PC-3 (cell line): ENCODE results near the gene RSBN1L. TPM values are rescaled to one million over a fixed set of nuclear protein-coding genes. Genes with fewer than 3 reads are reported as not detected.

Experiments
- ATAC-seq: fragments of 200-7000 bp; cut with Tn5 transposase; 2 replicates; pipeline ENCODE4 v1.9.1; 2020; ENCODE audit warnings: mild to moderate bottlenecking, moderate library complexity
- BruUV-seq: library from RNA; stranded (reverse); fragments of 400-500 nt; replicated peaks from 2 replicates; lab custom pipeline; 2021; lab: Mats Ljungman, UMichigan
- CTCF ChIA-PET: fragments of 300-600 bp; sonication (Branson Sonifier 250); formaldehyde crosslinking; loops from one replicate; lab custom pipeline; 2022; ENCODE audit warnings: antibody characterized with exemption; lab: Charles Lee
- POLR2A ChIA-PET: fragments of 300-600 bp; sonication (Branson Sonifier 250); formaldehyde crosslinking; loops from one replicate; lab custom pipeline; 2022; ENCODE audit warnings: antibody characterized with exemption; ENCODE audit not compliant: unreplicated experiment; lab: Charles Lee
- DNase-seq: peaks from one replicate; pipeline ENCODE4 v3.0.0-alpha.2; 2015
- H2AFZ ChIP-seq: fragments of 300-600 bp; sonication (generic); 2 replicates; pipeline ENCODE4 v1.6.0; 2016; ENCODE audit warnings: antibody characterized with exemption, low read length
- H3F3A ChIP-seq: fragments of 300-600 bp; sonication (generic); one replicate; pipeline ENCODE4 v1.6.0; 2017; ENCODE audit warnings: antibody characterized with exemption, low read length, control low read depth, mild to moderate bottlenecking; ENCODE audit not compliant: unreplicated experiment
- H3K27ac ChIP-seq: fragments of 300-600 bp; sonication (generic); 2 replicates; pipeline ENCODE4 v1.5.1; 2016; ENCODE audit warnings: mild to moderate bottlenecking, low read length
- H3K27me3 ChIP-seq: fragments of 300-600 bp; sonication (generic); 2 replicates; pipeline ENCODE4 v1.6.1; 2016; ENCODE audit warnings: low read length, mixed read lengths
- H3K36me3 ChIP-seq: fragments of 300-600 bp; sonication (generic); 2 replicates; pipeline ENCODE4 v1.6.1; 2016; ENCODE audit warnings: low read depth, mixed run types, low read length, mixed read lengths
- H3K4me1 ChIP-seq: fragments of 300-600 bp; sonication (generic); 2 replicates; pipeline ENCODE4 v1.5.1; 2016; ENCODE audit warnings: low read length; ENCODE audit not compliant: insufficient read depth
- H3K4me2 ChIP-seq: fragments of 300-600 bp; sonication (generic); 2 replicates; pipeline ENCODE4 v1.6.0; 2016; ENCODE audit warnings: low read length
- H3K4me3 ChIP-seq: fragments of 300-600 bp; sonication (generic); 2 replicates; pipeline ENCODE4 v1.5.1; 2016; ENCODE audit warnings: mild to moderate bottlenecking, low read length, mixed read lengths
- H3K79me2 ChIP-seq: fragments of 300-600 bp; sonication (generic); 2 replicates; pipeline ENCODE4 v1.6.1; 2017; ENCODE audit warnings: low read length, mixed read lengths
- H3K9ac ChIP-seq: fragments of 300-600 bp; sonication (generic); 2 replicates; pipeline ENCODE4 v1.6.0; 2016; ENCODE audit warnings: mild to moderate bottlenecking, low read length
- H3K9me2 ChIP-seq: fragments of 300-600 bp; sonication (generic); replicated peaks from 2 replicates; pipeline ENCODE4 v1.6.1; 2016; ENCODE audit warnings: mixed run types, low read length, mixed read lengths
- H3K9me3 ChIP-seq: fragments of 300-600 bp; sonication (generic); 2 replicates; pipeline ENCODE4 v1.6.1; 2016; ENCODE audit warnings: low read length, mixed read lengths
- H4K20me1 ChIP-seq: fragments of 300-600 bp; sonication (generic); 2 replicates; pipeline ENCODE4 v1.6.1; 2016; ENCODE audit warnings: low read length, mixed read lengths
- EZH2 ChIP-seq: fragments of 300-600 bp; sonication (generic); IDR thresholded peaks from one replicate; pipeline ENCODE4 v1.6.1; 2017; ENCODE audit warnings: antibody characterized with exemption, mild to moderate bottlenecking, low read length; ENCODE audit not compliant: unreplicated experiment
- EZH2phosphoT487 ChIP-seq: fragments of 300-600 bp; sonication (generic); IDR thresholded peaks from 2 replicates; pipeline ENCODE4 v1.6.1; 2018; ENCODE audit warnings: mild to moderate bottlenecking, antibody characterized with exemption, low read length, borderline replicate concordance
- intact Hi-C: fragments of 100-400 bp; cut with micrococcal nuclease; formaldehyde crosslinking; loops from 2 replicates; pipeline ENCODE4 v1.9.0; 2023
- total RNA-seq: library from RNA; depleted of rRNA; stranded (reverse); fragments of >200 nt; gene quantifications from 2 replicates; pipeline ENCODE4 v1.2.3, GENCODE V29; 2014
- TF ChIP-seq, protein P1 (sequence below): fragments of 300-600 bp; sonication (generic); conservative IDR thresholded peaks from 2 replicates; pipeline ENCODE4 v1.5.1; 2017; ENCODE audit warnings: antibody characterized with exemption, low read depth, mild to moderate bottlenecking, low read length

RSBN1L gene
- total RNA-seq, 1 experiment from 2014 or later: 6.9 TPM

- Histone ChIP-seq H2AFZ (no peak overlapping the region), H3K9me2 (no peaks in the 10 kb centered on the region), H3K9ac (no peak overlapping the region), H3K9me3 (no peaks in the 10 kb centered on the region), H4K20me1 (no peaks in the 10 kb centered on the region), H3K27me3 (no peaks in the 10 kb centered on the region), H3K4me3 (no peak overlapping the region), H3K4me1 (peaks cover 3% of the 10 kb centered on the region), H3F3A (no peaks in the 10 kb centered on the region), H3K79me2 (peaks cover 89% of the 10 kb centered on the region), H3K36me3 (no peaks in the 10 kb centered on the region), H3K27ac (no peak overlapping the region), H3K4me2 (no peak overlapping the region)
- no peak for ATAC-seq
- CTCF ChIA-PET: no interaction called here
- no peak for DNase-seq
- BruUV-seq: no TSS peak
- POLR2A ChIA-PET: no interaction called here
- intact Hi-C loops: no loop called here
- no peak for TF ChIP-seq EZH2phosphoT487
- no peak for TF ChIP-seq EZH2
These were observed 11.3 kb downstream of the RSBN1L start for GRCh38 chr7:77707504-77707992.

DNA sequence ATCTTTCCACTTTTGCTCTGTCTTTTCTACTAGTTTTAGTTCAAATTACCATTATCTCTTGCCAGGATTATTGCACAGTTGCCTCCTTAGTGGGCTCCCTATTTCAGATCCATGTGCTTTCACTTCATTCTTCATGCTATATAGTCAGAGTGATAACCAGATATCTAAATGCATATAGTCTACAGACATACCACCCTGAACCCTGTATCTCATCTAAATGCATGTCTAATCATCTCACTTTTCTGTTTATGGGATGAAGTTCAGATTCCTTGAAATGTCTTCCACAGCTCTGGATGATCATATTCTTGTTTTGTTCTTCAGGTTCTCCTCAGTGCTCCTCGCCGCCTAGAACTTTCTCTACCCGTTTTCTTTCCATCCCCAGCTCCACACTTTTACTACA is 13.8 kb downstream of the RSBN1L start:
- Histone ChIP-seq H3K79me2 (peaks cover 84% of the 10 kb centered on the region), H3K4me2 (no peak overlapping the region), H2AFZ (no peak overlapping the region), H3K36me3 (no peaks in the 10 kb centered on the region), H3K4me1 (0 out of 2 replicates have a peak, but pooled peaks cover 4% of the 10 kb centered on the region), H3K9me2 (no peaks in the 10 kb centered on the region), H3K9me3 (no peaks in the 10 kb centered on the region), H4K20me1 (no peaks in the 10 kb centered on the region), H3K27ac (no peak overlapping the region), H3K27me3 (no peaks in the 10 kb centered on the region), H3K4me3 (no peak overlapping the region), H3K9ac (no peak overlapping the region), H3F3A (no peaks in the 10 kb centered on the region)
- POLR2A ChIA-PET: no interaction called here
- BruUV-seq: no TSS peak
- intact Hi-C loops: no loop called here
- TF ChIP-seq, protein P1, sequence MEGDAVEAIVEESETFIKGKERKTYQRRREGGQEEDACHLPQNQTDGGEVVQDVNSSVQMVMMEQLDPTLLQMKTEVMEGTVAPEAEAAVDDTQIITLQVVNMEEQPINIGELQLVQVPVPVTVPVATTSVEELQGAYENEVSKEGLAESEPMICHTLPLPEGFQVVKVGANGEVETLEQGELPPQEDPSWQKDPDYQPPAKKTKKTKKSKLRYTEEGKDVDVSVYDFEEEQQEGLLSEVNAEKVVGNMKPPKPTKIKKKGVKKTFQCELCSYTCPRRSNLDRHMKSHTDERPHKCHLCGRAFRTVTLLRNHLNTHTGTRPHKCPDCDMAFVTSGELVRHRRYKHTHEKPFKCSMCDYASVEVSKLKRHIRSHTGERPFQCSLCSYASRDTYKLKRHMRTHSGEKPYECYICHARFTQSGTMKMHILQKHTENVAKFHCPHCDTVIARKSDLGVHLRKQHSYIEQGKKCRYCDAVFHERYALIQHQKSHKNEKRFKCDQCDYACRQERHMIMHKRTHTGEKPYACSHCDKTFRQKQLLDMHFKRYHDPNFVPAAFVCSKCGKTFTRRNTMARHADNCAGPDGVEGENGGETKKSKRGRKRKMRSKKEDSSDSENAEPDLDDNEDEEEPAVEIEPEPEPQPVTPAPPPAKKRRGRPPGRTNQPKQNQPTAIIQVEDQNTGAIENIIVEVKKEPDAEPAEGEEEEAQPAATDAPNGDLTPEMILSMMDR: no peak
- TF ChIP-seq EZH2phosphoT487 (no peak), EZH2 (no peak)
- CTCF ChIA-PET: no interaction called here
- DNase-seq: no peak
- ATAC-seq: no peak

- no peaks in the 10 kb centered on the region for H3K36me3 ChIP-seq
- no TSS peak for BruUV-seq
- no peak overlapping the region for H2AFZ ChIP-seq
- peaks cover 5% of the 10 kb centered on the region; the same call in 1 of the 2 replicates for H4K20me1 ChIP-seq
- no peaks in the 10 kb centered on the region for H3K9me2 ChIP-seq
- peaks cover 84% of the 10 kb centered on the region for H3K79me2 ChIP-seq
- no peak overlapping the region for H3K9ac ChIP-seq
- ChIA-PET CTCF (no interaction called here), POLR2A (no interaction called here)
- no peak for TF ChIP-seq EZH2
- TF ChIP-seq, protein P1: no peak
- no peak for TF ChIP-seq EZH2phosphoT487
- H3K4me3 ChIP-seq: no peak overlapping the region
- intact Hi-C loops: no loop called here
- H3F3A ChIP-seq: no peaks in the 10 kb centered on the region
- ATAC-seq: no peak
- H3K27ac ChIP-seq: no peak overlapping the region
- H3K9me3 ChIP-seq: no peaks in the 10 kb centered on the region
- no peak overlapping the region for H3K4me2 ChIP-seq
- H3K27me3 ChIP-seq: no peaks in the 10 kb centered on the region
- no peak for DNase-seq
- 0 out of 2 replicates have a peak, but pooled peaks cover 4% of the 10 kb centered on the region for H3K4me1 ChIP-seq
These were observed 14.6 kb downstream of the RSBN1L start for GRCh38 chr7:77710861-77711260.
